Spleen (tissue), 11 donors: ENCODE measurements around the gene ADGRD1. TPM values are rescaled to one million over a fixed set of nuclear protein-coding genes. Genes with fewer than 3 reads are reported as not detected.

Source experiments
- DNase-seq: peaks from one replicate; pipeline ENCODE4 v3.0.0-alpha.2; 2020
- H3K27ac ChIP-seq, 8 donors: fragments of 200-600 bp; sonication (generic) in 7 of 8; 1 replicate in 4 of 8; 2 replicates in 4 of 8; pipeline versions ENCODE4 v1.5.0 to v1.8.0; 2016 to 2021; ENCODE audit warnings: inconsistent platforms in 4 of 8, mild to moderate bottlenecking in 4 of 8, moderate library complexity in 1 of 8
- H3K27me3 ChIP-seq, 7 donors: fragments of 200-600 bp; sonication (generic) in 6 of 7; replicated peaks in 1 of 7; 1 replicate in 4 of 7; 2 replicates in 3 of 7; pipeline versions ENCODE4 v1.5.0 to v1.8.0; 2016 to 2021; ENCODE audit warnings: inconsistent platforms in 3 of 7, mild to moderate bottlenecking in 1 of 7
- H3K36me3 ChIP-seq, 6 donors: fragments of 200-600 bp; sonication (generic) in 5 of 6; 1 replicate in 4 of 6; 2 replicates in 2 of 6; pipeline versions ENCODE4 v1.5.0 to v1.8.0; 2016 to 2021; ENCODE audit warnings: inconsistent platforms in 2 of 6
- H3K4me1 ChIP-seq, 6 donors: fragments of 200-600 bp; sonication (generic) in 5 of 6; 1 replicate in 3 of 6; 2 replicates in 3 of 6; pipeline versions ENCODE4 v1.5.0 to v1.8.0; 2016 to 2021; ENCODE audit warnings: inconsistent platforms in 3 of 6
- H3K4me3 ChIP-seq, 8 donors: fragments of 200-600 bp; sonication (generic) in 7 of 8; 1 replicate in 4 of 8; 2 replicates in 4 of 8; pipeline versions ENCODE4 v1.5.0 to v1.8.0; 2016 to 2021; ENCODE audit warnings: inconsistent platforms in 4 of 8, mild to moderate bottlenecking in 4 of 8, moderate library complexity in 2 of 8
- H3K9me3 ChIP-seq, 8 donors: fragments of 200-600 bp; sonication (generic) in 7 of 8; 1 replicate in 4 of 8; 2 replicates in 4 of 8; pipeline versions ENCODE4 v1.5.0 to v1.8.0; 2016 to 2021; ENCODE audit warnings: inconsistent platforms in 4 of 8
- CTCF ChIP-seq, 11 experiments: fragments of 200-600 bp in 7 of 11; fragments of 450-650 bp in 4 of 11; sonication (generic) in 4 of 11; IDR thresholded peaks in 8 of 11; conservative IDR thresholded peaks in 3 of 11; 1 replicate in 7 of 11; 2 replicates in 4 of 11; pipeline versions ENCODE4 v1.4.0 to v1.8.0; 2016 to 2021; ENCODE audit warnings: antibody characterized with exemption in 11 of 11, inconsistent platforms in 4 of 11, mild to moderate bottlenecking in 1 of 11
- POLR2A ChIP-seq, 3 donors: fragments of 450-650 bp; IDR thresholded peaks; one replicate each; pipeline ENCODE4 v1.5.1; 2017; ENCODE audit warnings: antibody characterized with exemption in 3 of 3, mild to moderate bottlenecking in 1 of 3
- POLR2AphosphoS5 ChIP-seq, 3 donors: sonication (generic); formaldehyde crosslinking; IDR thresholded peaks; one replicate each; pipeline ENCODE4 v1.5.1; 2017; ENCODE audit warnings: antibody characterized with exemption in 3 of 3
- WGBS, 5 donors: extraction: QIAGEN DNeasy Blood & Tissue Kit in 3 of 5; methylation state at CpG; one replicate each; pipeline versions ENCODE4 v1.1.5 to v1.1.7; 2013 to 2018; 5-methylcytosine and 5-hydroxymethylcytosine counted together
- intact Hi-C: fragments of 100-400 bp; cut with DNase I; formaldehyde crosslinking; loops from one replicate; pipeline ENCODE4 v1.15.0; 2023; ENCODE audit warnings: low total_unique reads
- polyA plus RNA-seq, 3 donors: library from polyadenylated mRNA; stranded (reverse); fragments of 200-250 nt; gene quantifications; one replicate each; pipeline ENCODE4 v1.2.1, GENCODE V29; 2013
- total RNA-seq, 7 donors: library from RNA; depleted of rRNA in 3 of 7; stranded (reverse); fragments of >200 nt in 3 of 7; fragmentation: NEBNext Ultra II Directional in 4 of 7; extraction: Animal tissue kit (Norgen Biotek cat#: 25700) in 4 of 7; gene quantifications; one replicate each; pipeline versions ENCODE4 v1.1.0 to v1.2.1, GENCODE V29; 2016 to 2021
- donor health status: healthy with polysubstance abuse.
- donor health status: DM: no; HTN: no; CAD: no; lungs with moderate emphysema.
- donor health status: DM: no; HTN: no; CAD: no.
- donor health status: Bipolar disorder and iron deficiency.
- donor health status: healthy.
- donor health status: DM: no; HTN: no; CAD: no.
- donor health status: DM: yes; HTN: yes; CAD: no.

ADGRD1 gene
- total and polyA plus RNA-seq, 10 donors, result 0.89 to 9.7 (median 4.8) TPM

- 87 to 92% (median 89%) methylated on average over 18 to 24 of the region's 24 CpGs for WGBS, 5 donors
- peaks cover 0 to 10% (median 0%) of the 10 kb centered on the region in 7 donors for H3K27me3 ChIP-seq
- no peaks in the 10 kb centered on the region for H3K4me1 ChIP-seq
- intact Hi-C loops, result no loop called here
- no peaks in the 10 kb centered on the region for H3K9me3 ChIP-seq
- no peak overlapping the region for H3K27ac ChIP-seq
- H3K36me3 ChIP-seq, result no peaks in the 10 kb centered on the region
- H3K4me3 ChIP-seq, result no peak overlapping the region
- TF ChIP-seq CTCF (IDR thresholded peaks at IDR 0.05 in 8 of 11, conservative IDR thresholded peaks at IDR 0.05 in 3 of 11), result no peak
- TF ChIP-seq POLR2AphosphoS5 (IDR thresholded peaks at IDR 0.05), result no peak
- no peak for TF ChIP-seq POLR2A (IDR thresholded peaks at IDR 0.05)
- DNase-seq, result peak; percentile 60
These were observed 132.3 kb downstream of the ADGRD1 start for GRCh38 chr12:131085816-131086591.

- intact Hi-C loops, result no loop called here
- no peak for TF ChIP-seq POLR2AphosphoS5 (IDR thresholded peaks at IDR 0.05)
- Histone ChIP-seq H3K4me3 (no peak overlapping the region), H3K9me3 (no peaks in the 10 kb centered on the region), H3K27me3 (peaks cover 0 to 11% (median 0%) of the 10 kb centered on the region in 7 donors), H3K36me3 (no peaks in the 10 kb centered on the region), H3K4me1 (peaks cover 0 to 2% (median 0%) of the 10 kb centered on the region in 6 donors), H3K27ac (no peak overlapping the region)
- no peak for DNase-seq
- 90 to 95% (median 91%) methylated on average over 21 to 24 of the region's 24 CpGs for WGBS, 5 donors
These were observed 133.7 kb downstream of the ADGRD1 start for GRCh38 chr12:131087302-131087818.

GRCh38 chr12:131087991-131088700, 134.4 kb downstream of the ADGRD1 start:
- Histone ChIP-seq H3K4me3 (no peak overlapping the region), H3K36me3 (no peaks in the 10 kb centered on the region), H3K9me3 (no peaks in the 10 kb centered on the region), H3K27ac (no peak overlapping the region), H3K4me1 (peaks cover 0 to 10% (median 4%) of the 10 kb centered on the region in 6 donors), H3K27me3 (peaks cover 0 to 16% (median 0%) of the 10 kb centered on the region in 7 donors)
- no peak for DNase-seq
- intact Hi-C loops, result no loop called here
- TF ChIP-seq POLR2A (IDR thresholded peaks at IDR 0.05) (no peak), CTCF (IDR thresholded peaks at IDR 0.05 in 8 of 11, conservative IDR thresholded peaks at IDR 0.05 in 3 of 11) (no peak), POLR2AphosphoS5 (IDR thresholded peaks at IDR 0.05) (no peak)
- 88 to 94% (median 91%) methylated on average over 36 to 38 of the region's 38 CpGs for WGBS, 5 donors

GRCh38 chr12:131088701-131089530, 135.2 kb downstream of the ADGRD1 start:
- H3K27me3 ChIP-seq, result peaks cover 0 to 23% (median 0%) of the 10 kb centered on the region in 7 donors
- no peak for TF ChIP-seq CTCF (IDR thresholded peaks at IDR 0.05 in 8 of 11, conservative IDR thresholded peaks at IDR 0.05 in 3 of 11)
- no peak for TF ChIP-seq POLR2AphosphoS5 (IDR thresholded peaks at IDR 0.05)
- TF ChIP-seq POLR2A (IDR thresholded peaks at IDR 0.05), result no peak
- intact Hi-C loops, result no loop called here
- peaks cover 0 to 16% (median 9%) of the 10 kb centered on the region in 6 donors for H3K4me1 ChIP-seq
- H3K4me3 ChIP-seq, result no peak overlapping the region
- H3K36me3 ChIP-seq, result no peaks in the 10 kb centered on the region
- 81 to 91% (median 84%) methylated on average over 26 to 28 of the region's 28 CpGs for WGBS, 5 donors
- no peaks in the 10 kb centered on the region for H3K9me3 ChIP-seq
- peak; percentile 42 for DNase-seq
- H3K27ac ChIP-seq, result no peak overlapping the region
